H1 (cell line): ENCODE data around the gene TRIM65. TPM values are rescaled to one million over a fixed set of nuclear protein-coding genes. Genes with fewer than 3 reads are reported as not detected.

ENCODE experiments used
- NRF1 ChIP-seq: IDR thresholded peaks from 2 replicates; pipeline ENCODE4 v1.6.1; 2011; ENCODE audit warnings: mild to moderate bottlenecking, low read depth, low read length, improper control_type of control experiment
- RNF2 ChIP-seq: fragments of 200-900, 300-1000 bp; sonication (generic); IDR thresholded peaks from 2 replicates; pipeline ENCODE4 v1.7.1; 2016; ENCODE audit warnings: borderline replicate concordance, low read depth, mild to moderate bottlenecking, antibody characterized with exemption, low read length; ENCODE audit not compliant: poor library complexity, severe bottlenecking; ENCODE audit errors: missing control alignments
- YY1 ChIP-seq: IDR thresholded peaks from 2 replicates; pipeline ENCODE4 v1.6.1; 2011; ENCODE audit warnings: low read depth, mild to moderate bottlenecking, low read length
- polyA plus RNA-seq, 7 experiments: library from polyadenylated mRNA; depleted of rRNA in 3 of 7; stranded (reverse) in 5 of 7; unstranded in 2 of 7; fragments of >200 nt in 5 of 7; fragments of 200-250 nt in 2 of 7; gene quantifications; 1 replicate in 5 of 7; 2 replicates in 1 of 7; 4 replicates in 1 of 7; pipeline versions ENCODE4 v1.2.1 to v1.2.3, GENCODE V29; 2011 to 2013; ENCODE audit warnings: missing spikeins in 2 of 7, mixed read lengths in 2 of 7
- total RNA-seq: library from RNA; stranded (reverse); fragmentation: NEBNext Ultra II Directional; extraction: Animal tissue kit (Norgen Biotek cat#: 25700); gene quantifications from 2 replicates; pipeline ENCODE4 v1.2.1, GENCODE V29; 2021
- TF ChIP-seq, protein P1 (sequence below): fragments of 300-600 bp; sonication (generic); IDR thresholded peaks from 2 replicates; pipeline ENCODE4 v1.7.1; 2012; ENCODE audit warnings: low read length, moderate library complexity, mild to moderate bottlenecking, inconsistent platforms; ENCODE audit not compliant: insufficient replicate concordance
- TF ChIP-seq, protein P2 (sequence below): IDR thresholded peaks from 2 replicates; pipeline ENCODE4 v1.6.1; 2012; ENCODE audit warnings: inconsistent platforms
- TF ChIP-seq, protein P3 (sequence below): IDR thresholded peaks from 2 replicates; pipeline ENCODE4 v1.6.1; 2011; ENCODE audit warnings: low read length, improper control_type of control experiment

Gene TRIM65
- total and polyA plus RNA-seq, 2 of the 8 experiments (the other 6 are each of a cell fraction or from before 2014, with no cell fraction given) = 21.2 to 48.6 TPM

- TF ChIP-seq, protein P1, sequence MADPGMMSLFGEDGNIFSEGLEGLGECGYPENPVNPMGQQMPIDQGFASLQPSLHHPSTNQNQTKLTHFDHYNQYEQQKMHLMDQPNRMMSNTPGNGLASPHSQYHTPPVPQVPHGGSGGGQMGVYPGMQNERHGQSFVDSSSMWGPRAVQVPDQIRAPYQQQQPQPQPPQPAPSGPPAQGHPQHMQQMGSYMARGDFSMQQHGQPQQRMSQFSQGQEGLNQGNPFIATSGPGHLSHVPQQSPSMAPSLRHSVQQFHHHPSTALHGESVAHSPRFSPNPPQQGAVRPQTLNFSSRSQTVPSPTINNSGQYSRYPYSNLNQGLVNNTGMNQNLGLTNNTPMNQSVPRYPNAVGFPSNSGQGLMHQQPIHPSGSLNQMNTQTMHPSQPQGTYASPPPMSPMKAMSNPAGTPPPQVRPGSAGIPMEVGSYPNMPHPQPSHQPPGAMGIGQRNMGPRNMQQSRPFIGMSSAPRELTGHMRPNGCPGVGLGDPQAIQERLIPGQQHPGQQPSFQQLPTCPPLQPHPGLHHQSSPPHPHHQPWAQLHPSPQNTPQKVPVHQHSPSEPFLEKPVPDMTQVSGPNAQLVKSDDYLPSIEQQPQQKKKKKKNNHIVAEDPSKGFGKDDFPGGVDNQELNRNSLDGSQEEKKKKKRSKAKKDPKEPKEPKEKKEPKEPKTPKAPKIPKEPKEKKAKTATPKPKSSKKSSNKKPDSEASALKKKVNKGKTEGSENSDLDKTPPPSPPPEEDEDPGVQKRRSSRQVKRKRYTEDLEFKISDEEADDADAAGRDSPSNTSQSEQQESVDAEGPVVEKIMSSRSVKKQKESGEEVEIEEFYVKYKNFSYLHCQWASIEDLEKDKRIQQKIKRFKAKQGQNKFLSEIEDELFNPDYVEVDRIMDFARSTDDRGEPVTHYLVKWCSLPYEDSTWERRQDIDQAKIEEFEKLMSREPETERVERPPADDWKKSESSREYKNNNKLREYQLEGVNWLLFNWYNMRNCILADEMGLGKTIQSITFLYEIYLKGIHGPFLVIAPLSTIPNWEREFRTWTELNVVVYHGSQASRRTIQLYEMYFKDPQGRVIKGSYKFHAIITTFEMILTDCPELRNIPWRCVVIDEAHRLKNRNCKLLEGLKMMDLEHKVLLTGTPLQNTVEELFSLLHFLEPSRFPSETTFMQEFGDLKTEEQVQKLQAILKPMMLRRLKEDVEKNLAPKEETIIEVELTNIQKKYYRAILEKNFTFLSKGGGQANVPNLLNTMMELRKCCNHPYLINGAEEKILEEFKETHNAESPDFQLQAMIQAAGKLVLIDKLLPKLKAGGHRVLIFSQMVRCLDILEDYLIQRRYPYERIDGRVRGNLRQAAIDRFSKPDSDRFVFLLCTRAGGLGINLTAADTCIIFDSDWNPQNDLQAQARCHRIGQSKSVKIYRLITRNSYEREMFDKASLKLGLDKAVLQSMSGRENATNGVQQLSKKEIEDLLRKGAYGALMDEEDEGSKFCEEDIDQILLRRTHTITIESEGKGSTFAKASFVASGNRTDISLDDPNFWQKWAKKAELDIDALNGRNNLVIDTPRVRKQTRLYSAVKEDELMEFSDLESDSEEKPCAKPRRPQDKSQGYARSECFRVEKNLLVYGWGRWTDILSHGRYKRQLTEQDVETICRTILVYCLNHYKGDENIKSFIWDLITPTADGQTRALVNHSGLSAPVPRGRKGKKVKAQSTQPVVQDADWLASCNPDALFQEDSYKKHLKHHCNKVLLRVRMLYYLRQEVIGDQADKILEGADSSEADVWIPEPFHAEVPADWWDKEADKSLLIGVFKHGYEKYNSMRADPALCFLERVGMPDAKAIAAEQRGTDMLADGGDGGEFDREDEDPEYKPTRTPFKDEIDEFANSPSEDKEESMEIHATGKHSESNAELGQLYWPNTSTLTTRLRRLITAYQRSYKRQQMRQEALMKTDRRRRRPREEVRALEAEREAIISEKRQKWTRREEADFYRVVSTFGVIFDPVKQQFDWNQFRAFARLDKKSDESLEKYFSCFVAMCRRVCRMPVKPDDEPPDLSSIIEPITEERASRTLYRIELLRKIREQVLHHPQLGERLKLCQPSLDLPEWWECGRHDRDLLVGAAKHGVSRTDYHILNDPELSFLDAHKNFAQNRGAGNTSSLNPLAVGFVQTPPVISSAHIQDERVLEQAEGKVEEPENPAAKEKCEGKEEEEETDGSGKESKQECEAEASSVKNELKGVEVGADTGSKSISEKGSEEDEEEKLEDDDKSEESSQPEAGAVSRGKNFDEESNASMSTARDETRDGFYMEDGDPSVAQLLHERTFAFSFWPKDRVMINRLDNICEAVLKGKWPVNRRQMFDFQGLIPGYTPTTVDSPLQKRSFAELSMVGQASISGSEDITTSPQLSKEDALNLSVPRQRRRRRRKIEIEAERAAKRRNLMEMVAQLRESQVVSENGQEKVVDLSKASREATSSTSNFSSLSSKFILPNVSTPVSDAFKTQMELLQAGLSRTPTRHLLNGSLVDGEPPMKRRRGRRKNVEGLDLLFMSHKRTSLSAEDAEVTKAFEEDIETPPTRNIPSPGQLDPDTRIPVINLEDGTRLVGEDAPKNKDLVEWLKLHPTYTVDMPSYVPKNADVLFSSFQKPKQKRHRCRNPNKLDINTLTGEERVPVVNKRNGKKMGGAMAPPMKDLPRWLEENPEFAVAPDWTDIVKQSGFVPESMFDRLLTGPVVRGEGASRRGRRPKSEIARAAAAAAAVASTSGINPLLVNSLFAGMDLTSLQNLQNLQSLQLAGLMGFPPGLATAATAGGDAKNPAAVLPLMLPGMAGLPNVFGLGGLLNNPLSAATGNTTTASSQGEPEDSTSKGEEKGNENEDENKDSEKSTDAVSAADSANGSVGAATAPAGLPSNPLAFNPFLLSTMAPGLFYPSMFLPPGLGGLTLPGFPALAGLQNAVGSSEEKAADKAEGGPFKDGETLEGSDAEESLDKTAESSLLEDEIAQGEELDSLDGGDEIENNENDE = no peak
- TF ChIP-seq, protein P2, sequence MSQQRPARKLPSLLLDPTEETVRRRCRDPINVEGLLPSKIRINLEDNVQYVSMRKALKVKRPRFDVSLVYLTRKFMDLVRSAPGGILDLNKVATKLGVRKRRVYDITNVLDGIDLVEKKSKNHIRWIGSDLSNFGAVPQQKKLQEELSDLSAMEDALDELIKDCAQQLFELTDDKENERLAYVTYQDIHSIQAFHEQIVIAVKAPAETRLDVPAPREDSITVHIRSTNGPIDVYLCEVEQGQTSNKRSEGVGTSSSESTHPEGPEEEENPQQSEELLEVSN = no peak
- TF ChIP-seq RNF2 (no peak), YY1 (no peak), NRF1 (no peak)
- TF ChIP-seq, protein P3, sequence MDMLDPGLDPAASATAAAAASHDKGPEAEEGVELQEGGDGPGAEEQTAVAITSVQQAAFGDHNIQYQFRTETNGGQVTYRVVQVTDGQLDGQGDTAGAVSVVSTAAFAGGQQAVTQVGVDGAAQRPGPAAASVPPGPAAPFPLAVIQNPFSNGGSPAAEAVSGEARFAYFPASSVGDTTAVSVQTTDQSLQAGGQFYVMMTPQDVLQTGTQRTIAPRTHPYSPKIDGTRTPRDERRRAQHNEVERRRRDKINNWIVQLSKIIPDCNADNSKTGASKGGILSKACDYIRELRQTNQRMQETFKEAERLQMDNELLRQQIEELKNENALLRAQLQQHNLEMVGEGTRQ = no peak
These were observed 27.2 kb downstream of the TRIM65 start (continued) for GRCh38 chr17:75869282-75870141.
